Erythroblast (primary cell): ENCODE results near the gene CDC42BPA.

Experiments
- GATA1 ChIP-seq: IDR thresholded peaks from 2 replicates; pipeline ENCODE4 v1.6.1; 2011; ENCODE audit warnings: low read depth, mild to moderate bottlenecking, control low read depth, low read length, moderate library complexity
- POLR2A ChIP-seq: IDR thresholded peaks from 2 replicates; pipeline ENCODE4 v1.6.1; 2011; ENCODE audit warnings: mild to moderate bottlenecking, low read length

DNA sequence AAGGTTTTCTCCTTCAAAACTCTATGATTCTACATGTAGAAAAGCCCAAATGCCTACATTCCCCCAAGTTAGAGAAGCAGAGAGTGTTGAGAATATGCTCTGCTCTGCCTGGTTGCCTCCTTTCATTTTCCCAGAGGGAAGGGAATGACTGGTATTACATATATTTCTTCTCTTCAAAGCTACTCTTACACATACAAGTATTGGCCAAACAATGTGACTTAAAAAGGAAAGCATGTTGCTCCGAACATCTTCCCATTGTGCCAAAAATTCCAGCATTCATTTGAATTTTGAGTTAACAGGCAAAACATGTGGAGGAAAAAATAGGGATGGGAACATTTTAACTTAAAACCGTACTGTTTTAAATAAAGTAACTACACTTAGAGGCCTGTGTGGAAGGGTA is 253.0 kb downstream of the CDC42BPA start:
- TF ChIP-seq GATA1 (no peak), POLR2A (no peak)
